Stimulated activated CD8-positive, alpha-beta memory T cell treated with anti-CD3 and anti-CD28 coated beads, Interleukin-12 subunit alpha, Interleukin-12 subunit beta, amount 100 ng/mL, for 24 hours (primary cell): ENCODE results near the gene RNF26.
A peak's percentile ranks its signal among the peaks of the same experiment; 100 is the strongest.
"Not testable (repeated sequence)": the region's sequence is repeated elsewhere in the genome, so short reads cannot be mapped to it uniquely, and the experiment has no call there.

ENCODE experiments used
- DNase-seq: peaks from one replicate; pipeline ENCODE4 v3.0.0-alpha.2; 2020; ENCODE audit errors: extremely low read depth

Gene RNF26

GRCh38 chr11:119371778-119372182, 37.5 kb downstream of the RNF26 start:
- no peak for DNase-seq

- DNase-seq, result no peak
These were observed 38.1 kb downstream of the RNF26 start for GRCh38 chr11:119372260-119373058.

GRCh38 chr11:119373059-119373920, 39.0 kb downstream of the RNF26 start:
- DNase-seq, result no peak

DNA sequence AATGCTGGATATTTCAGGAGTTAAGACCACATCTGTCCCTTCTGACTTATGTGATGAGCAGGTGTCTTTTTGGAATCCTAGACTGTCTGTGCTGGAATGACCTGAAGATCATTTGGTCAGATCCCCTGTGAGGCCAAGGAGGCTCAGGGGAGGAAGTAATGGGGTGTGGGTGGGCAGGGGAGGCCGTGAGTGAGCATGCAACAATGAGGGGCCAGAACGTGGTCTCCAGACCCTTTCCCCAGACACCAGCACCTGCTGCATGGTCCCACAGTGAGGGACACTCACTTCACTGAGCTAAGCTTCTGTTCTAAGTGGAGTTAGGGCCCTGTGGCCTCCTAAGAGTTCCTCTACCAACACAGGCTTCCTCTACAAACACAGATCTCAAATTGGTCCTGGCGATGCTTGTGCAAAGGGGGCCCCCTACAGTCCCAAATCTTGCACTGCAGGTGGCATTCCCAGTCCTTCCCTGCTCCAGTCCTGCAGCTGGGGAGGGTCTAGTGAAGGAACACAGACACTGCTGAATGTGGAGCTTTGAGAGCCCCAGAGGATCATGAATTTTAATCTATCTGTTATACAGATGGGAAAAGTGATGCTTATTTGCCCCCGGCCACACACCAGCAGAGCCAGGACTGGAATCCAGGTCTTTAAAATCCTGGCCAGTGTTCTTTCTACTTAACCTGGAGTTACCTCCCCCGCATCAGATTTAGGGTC, 39.7 kb downstream of the RNF26 start:
- DNase-seq, result no peak

DNA sequence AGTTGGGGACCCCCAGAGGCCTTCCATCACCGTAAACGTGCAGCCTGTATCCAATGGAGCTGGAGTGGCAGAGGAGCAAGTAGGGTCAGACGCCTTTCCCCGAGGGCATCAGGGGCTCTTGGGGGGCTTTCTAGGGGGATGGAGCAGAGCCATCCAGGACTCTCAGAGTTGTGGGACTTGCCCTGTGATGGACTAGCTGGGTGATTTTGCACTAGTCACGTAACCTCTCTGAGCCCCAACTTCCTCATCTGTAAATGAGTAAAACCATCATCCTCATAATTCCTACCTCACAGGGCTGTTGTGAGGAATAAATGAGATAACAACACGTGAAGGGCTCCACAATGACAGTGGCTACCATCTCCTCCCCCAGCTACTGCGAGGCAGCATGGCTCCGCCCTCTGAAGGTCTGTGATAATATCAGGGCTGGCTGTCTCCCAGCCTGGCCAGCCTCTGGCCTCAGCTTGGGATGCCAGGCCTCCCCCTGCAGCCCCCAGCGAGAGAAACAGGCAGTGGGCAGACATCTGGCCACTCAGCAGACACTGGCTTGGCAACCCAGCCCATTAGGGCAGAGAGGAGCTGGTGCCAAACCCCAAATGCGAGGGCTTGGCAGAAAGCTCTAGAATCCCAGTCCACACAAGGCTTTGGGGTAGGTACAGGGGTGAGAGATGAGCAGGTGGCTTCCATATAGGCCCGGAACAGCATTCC, 40.5 kb downstream of the RNF26 start:
- no peak for DNase-seq

DNA sequence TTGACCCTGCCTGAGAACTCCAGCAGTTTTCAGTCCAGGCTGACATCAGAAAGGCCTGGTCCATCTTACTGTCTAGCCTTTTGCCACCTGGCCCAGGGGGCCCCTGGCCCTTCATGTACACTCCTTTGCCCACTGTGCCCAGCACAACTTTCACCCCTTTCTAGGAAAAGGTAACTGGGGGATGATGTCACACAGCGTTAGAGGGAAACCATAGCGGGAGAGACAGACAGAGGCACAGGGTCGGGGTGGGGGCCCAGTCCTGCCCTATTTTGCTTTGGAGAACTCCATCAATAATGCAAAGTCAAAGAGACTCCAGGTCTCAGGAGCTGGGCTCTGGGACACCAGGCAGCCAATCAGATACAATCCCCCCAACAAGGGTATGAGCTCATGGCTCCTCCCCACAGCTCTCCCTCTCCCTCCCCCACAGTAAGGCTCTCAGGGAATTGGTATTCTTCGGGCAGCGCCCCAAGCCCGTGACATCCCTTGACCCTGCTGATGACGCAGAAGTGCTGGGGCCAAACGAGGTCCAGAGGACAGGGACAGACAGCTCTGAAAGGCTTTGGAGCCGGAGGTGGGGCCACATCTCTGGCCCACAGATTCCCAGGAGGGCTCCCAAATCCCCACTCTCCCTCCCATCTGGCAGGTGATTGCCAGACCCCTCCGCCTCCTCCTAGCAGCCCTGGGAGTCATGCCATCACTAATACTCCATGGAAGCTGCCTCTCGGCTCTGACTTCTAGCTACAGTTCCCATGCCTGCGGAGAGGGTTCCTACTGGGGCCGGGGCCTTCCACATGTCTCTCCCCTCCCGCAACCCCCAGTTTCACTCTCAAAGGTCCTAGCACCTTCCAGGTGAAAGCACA, 41.2 kb downstream of the RNF26 start:
- DNase-seq, result no peak

GRCh38 chr11:119376197-119376847, 42.0 kb downstream of the RNF26 start:
- DNase-seq, result no peak

- DNase-seq, result no peak
These were observed 43.0 kb downstream of the RNF26 start for GRCh38 chr11:119377112-119377901.

GRCh38 chr11:119377961-119378667, 43.8 kb downstream of the RNF26 start:
- no peak for DNase-seq

DNA sequence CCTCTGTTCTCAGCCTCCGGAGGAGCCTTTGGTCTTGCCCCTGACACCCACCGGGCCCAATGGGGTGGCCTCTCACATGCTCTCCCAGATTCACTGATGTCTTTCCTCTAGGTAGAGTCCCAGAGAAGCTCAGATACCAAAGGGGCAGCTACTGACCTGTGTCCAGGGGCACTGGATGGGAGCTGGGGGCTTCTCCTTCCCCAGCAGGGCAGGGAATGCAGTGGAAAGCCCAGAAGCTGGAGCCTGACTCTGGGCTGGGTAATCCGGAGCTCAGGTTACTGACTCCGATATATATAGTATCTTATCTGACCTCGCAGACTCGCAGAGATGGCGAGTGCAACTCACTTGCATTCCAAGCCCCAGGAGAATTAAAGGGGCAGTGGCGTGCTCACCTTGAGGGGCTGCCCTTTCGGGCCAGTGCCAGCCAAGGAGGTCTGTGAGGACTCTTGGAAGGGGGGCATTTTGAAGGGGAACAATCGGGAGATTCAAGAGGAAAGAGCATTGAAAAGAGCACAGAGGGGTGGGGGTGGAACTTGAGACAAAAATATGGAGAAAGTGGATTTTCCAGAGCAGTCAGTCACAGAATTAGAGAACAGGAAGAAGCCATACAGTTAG, 44.6 kb downstream of the RNF26 start:
- no peak for DNase-seq

- no peak for DNase-seq
These were observed 46.0 kb downstream of the RNF26 start for GRCh38 chr11:119380160-119380826.

- DNase-seq, result no peak
These were observed 46.5 kb downstream of the RNF26 start for GRCh38 chr11:119380827-119381180.

GRCh38 chr11:119381181-119381988, 47.1 kb downstream of the RNF26 start, which contains the start of gene USP2:
Gene USP2, minus strand, starts transcription at chr11:119381690. Its CDS starts 8,210 bp downstream, at chr11:119373480.
- peak; percentile 92 for DNase-seq

- no peak for DNase-seq
These were observed 47.8 kb downstream of the RNF26 start for GRCh38 chr11:119382101-119382500.

- DNase-seq, result not testable (repeated sequence)
These were observed 48.2 kb downstream of the RNF26 start for GRCh38 chr11:119382513-119382912.

GRCh38 chr11:119384332-119384731, 50.0 kb downstream of the RNF26 start:
- DNase-seq, result no peak
